MM.1S (cell line): ENCODE data around the gene ST6GAL2.

Experiments
- EZH2 ChIP-seq: fragments of 300-600 bp; sonication (generic); optimal IDR thresholded peaks from 2 replicates; pipeline ENCODE3; 2017; ENCODE audit warnings: low read depth, mild to moderate bottlenecking, antibody characterized with exemption, low read length, mixed read lengths
- EZH2phosphoT487 ChIP-seq: fragments of 300-600 bp; sonication (generic); IDR thresholded peaks from 2 replicates; pipeline ENCODE4 v1.6.1; 2018; ENCODE audit warnings: antibody characterized with exemption, low read length
- TF ChIP-seq, protein P1 (sequence below): fragments of 300-600 bp; sonication (generic); IDR thresholded peaks from 2 replicates; pipeline ENCODE4 v1.5.1; 2016; ENCODE audit warnings: antibody characterized with exemption, low read length, mixed read lengths

DNA sequence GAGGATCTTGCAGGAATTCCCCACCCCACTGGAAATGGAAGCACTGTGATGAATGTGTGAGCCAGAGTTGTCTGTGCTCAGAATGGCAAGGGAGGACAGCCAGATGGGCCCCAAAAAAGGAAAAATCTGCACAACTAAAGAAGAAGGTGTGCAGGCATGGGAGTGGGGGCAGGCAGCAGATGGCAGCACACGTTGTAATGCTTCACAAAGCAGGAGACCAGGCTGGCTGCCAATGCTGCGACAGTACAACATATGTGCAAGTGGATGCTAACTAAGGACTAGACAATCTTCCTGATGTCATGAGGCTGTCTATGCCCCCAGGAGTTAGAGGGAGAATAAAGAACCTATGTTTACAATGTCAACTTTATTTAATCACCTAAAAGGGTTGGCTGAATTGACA is 27.2 kb downstream of the ST6GAL2 start:
- TF ChIP-seq, protein P1, sequence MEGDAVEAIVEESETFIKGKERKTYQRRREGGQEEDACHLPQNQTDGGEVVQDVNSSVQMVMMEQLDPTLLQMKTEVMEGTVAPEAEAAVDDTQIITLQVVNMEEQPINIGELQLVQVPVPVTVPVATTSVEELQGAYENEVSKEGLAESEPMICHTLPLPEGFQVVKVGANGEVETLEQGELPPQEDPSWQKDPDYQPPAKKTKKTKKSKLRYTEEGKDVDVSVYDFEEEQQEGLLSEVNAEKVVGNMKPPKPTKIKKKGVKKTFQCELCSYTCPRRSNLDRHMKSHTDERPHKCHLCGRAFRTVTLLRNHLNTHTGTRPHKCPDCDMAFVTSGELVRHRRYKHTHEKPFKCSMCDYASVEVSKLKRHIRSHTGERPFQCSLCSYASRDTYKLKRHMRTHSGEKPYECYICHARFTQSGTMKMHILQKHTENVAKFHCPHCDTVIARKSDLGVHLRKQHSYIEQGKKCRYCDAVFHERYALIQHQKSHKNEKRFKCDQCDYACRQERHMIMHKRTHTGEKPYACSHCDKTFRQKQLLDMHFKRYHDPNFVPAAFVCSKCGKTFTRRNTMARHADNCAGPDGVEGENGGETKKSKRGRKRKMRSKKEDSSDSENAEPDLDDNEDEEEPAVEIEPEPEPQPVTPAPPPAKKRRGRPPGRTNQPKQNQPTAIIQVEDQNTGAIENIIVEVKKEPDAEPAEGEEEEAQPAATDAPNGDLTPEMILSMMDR: no peak
- no peak for TF ChIP-seq EZH2phosphoT487
- TF ChIP-seq EZH2: no peak
